Naive thymus-derived CD4-positive, alpha-beta T cell (primary cell): ENCODE measurements around the gene PRKAG2. TPM values are rescaled to one million over a fixed set of nuclear protein-coding genes. Genes with fewer than 3 reads are reported as not detected.

Experiments used
- ATAC-seq: fragments of 150-1000 bp; cut with Tn5 transposase; 2 replicates; pipeline ENCODE4 v1.10.0; 2021; ENCODE audit warnings: mild to moderate bottlenecking, moderate library complexity
- CTCF ChIA-PET: fragments of 350-600 bp; sonication (Branson Sonifier 250); formaldehyde crosslinking; loops from one replicate; lab custom pipeline; 2021; ENCODE audit warnings: antibody characterized with exemption; lab: Charles Lee
- POLR2A ChIA-PET: fragments of 350-600 bp; sonication (Branson Sonifier 250); formaldehyde crosslinking; loops from one replicate; lab custom pipeline; 2021; ENCODE audit warnings: antibody characterized with exemption, inconsistent platforms; lab: Charles Lee
- DNase-seq, 9 donors: peaks; one replicate each; pipeline versions ENCODE4 v3.0.0 to v3.0.0-alpha.2; 2020 to 2022; ENCODE audit warnings: mixed read lengths in 1 of 9
- H3K27ac ChIP-seq: one replicate; pipeline ENCODE4 v1.7.0; 2013; ENCODE audit warnings: mild to moderate bottlenecking, low read depth, low read length, moderate library complexity
- H3K27me3 ChIP-seq, 2 donors: one replicate each; pipeline ENCODE4 v1.7.0; 2013; ENCODE audit warnings: low read length in 2 of 2, mild to moderate bottlenecking in 2 of 2, moderate library complexity in 2 of 2; ENCODE audit not compliant: control insufficient read depth in 2 of 2, insufficient read depth in 2 of 2
- H3K36me3 ChIP-seq, 3 experiments: 1 replicate in 2 of 3; 2 replicates in 1 of 3; pipeline ENCODE4 v1.7.0; 2013; ENCODE audit warnings: low read length in 3 of 3, mild to moderate bottlenecking in 3 of 3, moderate library complexity in 1 of 3; ENCODE audit not compliant: insufficient read depth in 3 of 3, control insufficient read depth in 2 of 3
- H3K4me1 ChIP-seq, 2 donors: one replicate each; pipeline ENCODE4 v1.7.0; 2013; ENCODE audit warnings: low read length in 2 of 2, mild to moderate bottlenecking in 2 of 2, moderate library complexity in 1 of 2; ENCODE audit not compliant: control insufficient read depth in 2 of 2, insufficient read depth in 2 of 2
- H3K4me3 ChIP-seq: 2 replicates; pipeline ENCODE4 v1.7.0; 2013; ENCODE audit warnings: mild to moderate bottlenecking, low read length
- H3K9me3 ChIP-seq, 3 experiments: 1 replicate in 2 of 3; 2 replicates in 1 of 3; pipeline ENCODE4 v1.7.0; 2013; ENCODE audit warnings: low read length in 3 of 3; ENCODE audit not compliant: control insufficient read depth in 2 of 3
- H3K27ac Mint-ChIP-seq, 9 donors: one replicate each; pipeline ENCODE4 v1.8.0; 2020 to 2022; ENCODE audit warnings: mixed read lengths in 9 of 9, mild to moderate bottlenecking in 8 of 9, moderate library complexity in 5 of 9, inconsistent platforms in 2 of 9
- H3K27me3 Mint-ChIP-seq, 5 donors: one replicate each; pipeline ENCODE4 v1.8.0; 2021 to 2022; ENCODE audit warnings: mixed read lengths in 5 of 5, mild to moderate bottlenecking in 1 of 5
- H3K36me3 Mint-ChIP-seq, 5 donors: one replicate each; pipeline ENCODE4 v1.8.0; 2020 to 2022; ENCODE audit warnings: mixed read lengths in 5 of 5, mild to moderate bottlenecking in 3 of 5, inconsistent platforms in 1 of 5
- H3K4me1 Mint-ChIP-seq, 7 donors: one replicate each; pipeline ENCODE4 v1.8.0; 2020 to 2022; ENCODE audit warnings: mixed read lengths in 7 of 7, mild to moderate bottlenecking in 3 of 7, inconsistent platforms in 1 of 7
- H3K4me3 Mint-ChIP-seq, 10 donors: one replicate each; pipeline ENCODE4 v1.8.0; 2020 to 2022; ENCODE audit warnings: mild to moderate bottlenecking in 10 of 10, mixed read lengths in 10 of 10, moderate library complexity in 6 of 10, inconsistent platforms in 2 of 10
- H3K9me3 Mint-ChIP-seq, 11 donors: one replicate each; pipeline ENCODE4 v1.8.0; 2020 to 2022; ENCODE audit warnings: mixed read lengths in 11 of 11, mild to moderate bottlenecking in 4 of 11, inconsistent platforms in 1 of 11, moderate library complexity in 1 of 11
- intact Hi-C, 2 donors: fragments of 100-400 bp; cut with micrococcal nuclease; formaldehyde crosslinking; loops; one replicate each; pipeline ENCODE4 v1.15.1; 2023
- polyA plus RNA-seq, 2 donors: library from polyadenylated mRNA; unstranded; fragments of 300-500 nt; fragmentation: Illumina TruSeq; gene quantifications; one replicate each; pipeline ENCODE4 v1.2.3, GENCODE V29; 2021
- total RNA-seq, 6 experiments: library from RNA in 5 of 6; stranded (reverse) in 5 of 6; gene quantifications; 1 replicate in 5 of 6; 2 replicates in 1 of 6; pipeline ENCODE4 v1.2.3 and lab custom pipeline; 2021 to 2026

PRKAG2 gene
- total and polyA plus RNA-seq, 7 experiments from 2014 or later = 15.0 to 74.4 (median 55.7) TPM

GRCh38 chr7:151603951-151604350 lies 273.0 kb downstream of the PRKAG2 start:
- no peaks in the 10 kb centered on the region for H3K4me1 ChIP-seq
- H3K27ac Mint-ChIP-seq = no peak overlapping the region
- no peaks in the 10 kb centered on the region for H3K27me3 ChIP-seq
- POLR2A ChIA-PET = no interaction called here
- no peak overlapping the region for H3K27ac ChIP-seq
- H3K27me3 Mint-ChIP-seq = no peaks in the 10 kb centered on the region
- ATAC-seq = no peak
- CTCF ChIA-PET = no interaction called here
- peaks cover 10 to 34% (median 22%) of the 10 kb centered on the region in 7 donors for H3K4me1 Mint-ChIP-seq
- DNase-seq = no peak
- peaks cover 0 to 2% (median 0%) of the 10 kb centered on the region in 11 donors for H3K9me3 Mint-ChIP-seq
- no peaks in the 10 kb centered on the region for H3K9me3 ChIP-seq
- intact Hi-C loops = no loop called here
- H3K36me3 Mint-ChIP-seq = peaks cover 0 to 28% (median 8%) of the 10 kb centered on the region in 5 donors
- no peak overlapping the region for H3K4me3 ChIP-seq
- H3K4me3 Mint-ChIP-seq = no peak overlapping the region
- H3K36me3 ChIP-seq = peaks cover 0 to 5% (median 0%) of the 10 kb centered on the region in 3 experiments

GRCh38 chr7:151601521-151602305 lies 275.2 kb downstream of the PRKAG2 start:
- Mint-ChIP-seq H3K36me3 (peaks cover 0 to 33% (median 8%) of the 10 kb centered on the region in 5 donors), H3K4me3 (no peak overlapping the region), H3K9me3 (peaks cover 0 to 2% (median 0%) of the 10 kb centered on the region in 11 donors), H3K27ac (no peak overlapping the region), H3K4me1 (peaks cover 3 to 39% (median 30%) of the 10 kb centered on the region in 7 donors), H3K27me3 (no peaks in the 10 kb centered on the region)
- CTCF ChIA-PET = no interaction called here
- Histone ChIP-seq H3K4me3 (no peak overlapping the region), H3K27me3 (no peaks in the 10 kb centered on the region), H3K9me3 (no peaks in the 10 kb centered on the region), H3K27ac (no peak overlapping the region), H3K4me1 (no peaks in the 10 kb centered on the region), H3K36me3 (peaks cover 0 to 5% (median 0%) of the 10 kb centered on the region in 3 experiments)
- ATAC-seq = no peak
- no peak for DNase-seq
- intact Hi-C loops = no loop called here
- POLR2A ChIA-PET = no interaction called here

- Histone ChIP-seq H3K27me3 (no peaks in the 10 kb centered on the region), H3K4me1 (no peaks in the 10 kb centered on the region), H3K36me3 (peaks cover 0 to 6% (median 0%) of the 10 kb centered on the region in 3 experiments), H3K27ac (no peak overlapping the region), H3K9me3 (no peaks in the 10 kb centered on the region), H3K4me3 (no peak overlapping the region)
- intact Hi-C loops = no loop called here
- Mint-ChIP-seq H3K9me3 (peaks cover 0 to 2% (median 0%) of the 10 kb centered on the region in 11 donors), H3K27ac (peak overlapping the region in 1 of 9 donors; percentile 13), H3K36me3 (peaks cover 0 to 33% (median 8%) of the 10 kb centered on the region in 5 donors), H3K4me3 (no peak overlapping the region), H3K4me1 (peaks cover 3 to 42% (median 32%) of the 10 kb centered on the region in 7 donors), H3K27me3 (no peaks in the 10 kb centered on the region)
- no peak for ATAC-seq
- no peak for DNase-seq
- ChIA-PET POLR2A (no interaction called here), CTCF (interaction anchor here (0.7 kb wide), 1 partner anchor 175 kb away, joined by 4 read pairs; no protein-coding TSS in a partner anchor)
These were observed 276.6 kb downstream of the PRKAG2 start for GRCh38 chr7:151600331-151600730.

GRCh38 chr7:151599401-151600227 lies 277.3 kb downstream of the PRKAG2 start:
- Mint-ChIP-seq H3K36me3 (peaks cover 0 to 31% (median 8%) of the 10 kb centered on the region in 5 donors), H3K4me3 (peak overlapping the region in 1 of 10 donors; percentile 47), H3K9me3 (peaks cover 0 to 2% (median 0%) of the 10 kb centered on the region in 11 donors), H3K27me3 (no peaks in the 10 kb centered on the region), H3K4me1 (peaks cover 3 to 44% (median 32%) of the 10 kb centered on the region in 7 donors), H3K27ac (peak overlapping the region in 1 of 9 donors; percentile 53)
- Histone ChIP-seq H3K36me3 (peaks cover 0 to 13% (median 0%) of the 10 kb centered on the region in 3 experiments), H3K27me3 (no peaks in the 10 kb centered on the region), H3K27ac (no peak overlapping the region), H3K4me3 (no peak overlapping the region), H3K4me1 (no peaks in the 10 kb centered on the region), H3K9me3 (no peaks in the 10 kb centered on the region)
- ChIA-PET POLR2A (no interaction called here), CTCF (interaction anchor here (0.7 kb wide), 1 partner anchor 176 kb away, joined by 4 read pairs; no protein-coding TSS in a partner anchor)
- DNase-seq = no peak
- no peak for ATAC-seq
- intact Hi-C loops = no loop called here

GRCh38 chr7:151597541-151598444 lies 279.1 kb downstream of the PRKAG2 start:
- peaks cover 0 to 31% (median 4%) of the 10 kb centered on the region in 5 donors for H3K36me3 Mint-ChIP-seq
- CTCF ChIA-PET = interaction anchor here (1.1 kb wide), 1 partner anchor 232 kb away, joined by 4 read pairs; no protein-coding TSS in a partner anchor
- H3K4me1 Mint-ChIP-seq = peaks cover 3 to 40% (median 31%) of the 10 kb centered on the region in 7 donors
- intact Hi-C loops = no loop called here
- no peaks in the 10 kb centered on the region for H3K9me3 Mint-ChIP-seq
- H3K27me3 Mint-ChIP-seq = no peaks in the 10 kb centered on the region
- H3K4me3 Mint-ChIP-seq = no peak overlapping the region
- ATAC-seq (no peak), DNase-seq (no peak)
- POLR2A ChIA-PET = no interaction called here
- H3K36me3 ChIP-seq = peaks cover 0 to 22% (median 0%) of the 10 kb centered on the region in 3 experiments
- H3K27me3 ChIP-seq = no peaks in the 10 kb centered on the region
- H3K27ac Mint-ChIP-seq = no peak overlapping the region
- no peaks in the 10 kb centered on the region for H3K9me3 ChIP-seq
- H3K27ac ChIP-seq = no peak overlapping the region
- H3K4me1 ChIP-seq = no peaks in the 10 kb centered on the region
- H3K4me3 ChIP-seq = no peak overlapping the region
